AG04449 (cell line): ENCODE data around the gene GLIS2.
A peak's percentile ranks its signal among the peaks of the same experiment; 100 is the strongest.

Experiments
- CTCF ChIA-PET: fragments of 350-600 bp; formaldehyde crosslinking; extraction: SDS; loops from one replicate; lab custom pipeline; 2021; ENCODE audit warnings: antibody characterized with exemption; lab: Yijun Ruan, JAX
- POLR2A ChIA-PET: fragments of 400-600, 350-600 bp; formaldehyde crosslinking; extraction: SDS; loops from one replicate; lab custom pipeline; 2020; ENCODE audit warnings: antibody characterized with exemption, inconsistent platforms; lab: Yijun Ruan, JAX
- DNase-seq: peaks from one replicate; pipeline ENCODE4 v3.0.0-alpha.2; 2010; ENCODE audit warnings: low read depth, low spot score
- H3K4me3 ChIP-seq: 2 replicates; pipeline ENCODE4 v1.5.1; 2011; ENCODE audit warnings: low read depth, mild to moderate bottlenecking, control low read depth, low read length
- CTCF ChIP-seq: IDR thresholded peaks from one replicate; pipeline ENCODE4 v1.5.1; 2011; ENCODE audit warnings: mild to moderate bottlenecking, moderate library complexity, low read length, control low read depth, inconsistent platforms; ENCODE audit not compliant: insufficient read depth; ENCODE audit errors: missing control alignments

Gene GLIS2

GRCh38 chr16:4350365-4350786 lies 34.5 kb downstream of the GLIS2 start:
- no peak for DNase-seq
- ChIA-PET CTCF (interaction anchor here (0.6 to 12.9 kb wide), 21 partner anchors 9 to 411 kb away, joined by 3 to 213 read pairs (median 4); no protein-coding TSS in a partner anchor), POLR2A (interaction anchor here (0.6 to 3.7 kb wide), 2 partner anchors 20 to 23 kb away, joined by 3 to 26 read pairs; no protein-coding TSS in a partner anchor)
- no peak for TF ChIP-seq CTCF
- H3K4me3 ChIP-seq: peak overlapping the region; percentile 86

GRCh38 chr16:4350787-4351659 lies 35.2 kb downstream of the GLIS2 start, which contains the start of gene PAM16:
Gene PAM16, minus strand, starts transcription at chr16:4351321. Its CDS starts 87 bp downstream, at chr16:4351234.
- peak within 1 kb of the TSS; percentile 86 for H3K4me3 ChIP-seq
- CTCF ChIA-PET: interaction anchor here (0.6 to 12.9 kb wide), 23 partner anchors 9 to 412 kb away, joined by 3 to 213 read pairs (median 3); no protein-coding TSS in a partner anchor
- TF ChIP-seq CTCF: no peak
- DNase-seq: peak; percentile 47
- POLR2A ChIA-PET: interaction anchor here (0.6 to 3.7 kb wide), 7 partner anchors 10 to 65 kb away, joined by 3 to 26 read pairs (median 3); partner anchors contain the start of gene VASN

- ChIA-PET CTCF (interaction anchor here (1.0 to 12.9 kb wide), 10 partner anchors 8 to 98 kb away, joined by 3 to 213 read pairs (median 4); no protein-coding TSS in a partner anchor), POLR2A (interaction anchor here (0.6 to 3.7 kb wide), 7 partner anchors 11 to 64 kb away, joined by 3 to 26 read pairs (median 3); partner anchors contain the start of gene VASN)
- no peak overlapping the region for H3K4me3 ChIP-seq
Observed at GRCh38 chr16:4351880-4352279, 36.0 kb downstream of the GLIS2 start.

GRCh38 chr16:4352843-4353242 lies 37.0 kb downstream of the GLIS2 start:
- POLR2A ChIA-PET: interaction anchor here (2.1 to 3.7 kb wide), 2 partner anchors 17 to 20 kb away, joined by 8 to 26 read pairs; no protein-coding TSS in a partner anchor
- CTCF ChIA-PET: interaction anchor here (1.1 to 12.9 kb wide), 3 partner anchors 43 to 57 kb away, joined by 3 to 213 read pairs (median 5); no protein-coding TSS in a partner anchor
- TF ChIP-seq CTCF: no peak
- DNase-seq: no peak
- H3K4me3 ChIP-seq: no peak overlapping the region

More at GRCh38 chr16:4351880-4352279, 36.0 kb downstream of the GLIS2 start:
- DNase-seq: no peak
- TF ChIP-seq CTCF: no peak

GRCh38 chr16:4353675-4354074 lies 37.8 kb downstream of the GLIS2 start:
- POLR2A ChIA-PET: no interaction called here
- H3K4me3 ChIP-seq: no peak overlapping the region
- CTCF ChIA-PET: interaction anchor here (12.9 kb wide), 1 partner anchor 49 kb away, joined by 213 read pairs; no protein-coding TSS in a partner anchor
- no peak for DNase-seq
- no peak for TF ChIP-seq CTCF
